KMS-11 (cell line): Measurements from ENCODE around the gene GPR17.

ENCODE experiments used
- H2AFZ ChIP-seq: fragments of 200-600 bp; sonication (generic); 2 replicates; pipeline ENCODE4 v1.6.1; 2016; ENCODE audit warnings: antibody characterized with exemption, mixed run types, low read depth
- H3K27ac ChIP-seq: fragments of 200-600 bp; sonication (generic); 2 replicates; pipeline ENCODE4 v1.6.1; 2016; ENCODE audit warnings: mild to moderate bottlenecking, mixed run types
- H3K27me3 ChIP-seq: fragments of 200-600 bp; sonication (generic); 2 replicates; pipeline ENCODE4 v1.6.1; 2017; ENCODE audit warnings: mild to moderate bottlenecking, low read depth, mixed run types, moderate library complexity; ENCODE audit not compliant: insufficient read depth
- H3K36me3 ChIP-seq: fragments of 200-600 bp; sonication (generic); 2 replicates; pipeline ENCODE4 v1.6.1; 2017; ENCODE audit warnings: mild to moderate bottlenecking, mixed run types; ENCODE audit not compliant: insufficient read depth
- H3K4me1 ChIP-seq: fragments of 200-600 bp; sonication (generic); 2 replicates; pipeline ENCODE4 v1.6.1; 2016; ENCODE audit warnings: mild to moderate bottlenecking, low read depth, mixed run types; ENCODE audit not compliant: poor library complexity, severe bottlenecking
- H3K4me2 ChIP-seq: fragments of 200-600 bp; sonication (generic); 2 replicates; pipeline ENCODE4 v1.7.0; 2016; ENCODE audit warnings: mild to moderate bottlenecking, mixed run types
- H3K4me3 ChIP-seq: fragments of 200-600 bp; sonication (generic); IDR thresholded peaks from 2 replicates; pipeline ENCODE4 v1.6.1; 2017; ENCODE audit warnings: low read depth, low read length, mixed read lengths; ENCODE audit not compliant: insufficient read depth
- H3K79me2 ChIP-seq: fragments of 200-600 bp; sonication (generic); 2 replicates; pipeline ENCODE4 v1.6.1; 2016; ENCODE audit warnings: low read depth, mixed run types; ENCODE audit not compliant: insufficient read depth
- H3K9ac ChIP-seq: fragments of 200-600 bp; sonication (generic); 2 replicates; pipeline ENCODE4 v1.6.1; 2016; ENCODE audit warnings: mild to moderate bottlenecking, mixed run types
- H4K20me1 ChIP-seq: fragments of 200-600 bp; sonication (generic); 2 replicates; pipeline ENCODE4 v1.6.1; 2016; ENCODE audit warnings: mild to moderate bottlenecking, mixed run types; ENCODE audit not compliant: insufficient read depth
- TF ChIP-seq, protein P1 (sequence below): fragments of 200-600 bp; sonication (generic); conservative IDR thresholded peaks from 2 replicates; pipeline ENCODE4 v1.6.1; 2017; ENCODE audit warnings: low read depth, mild to moderate bottlenecking, antibody characterized with exemption, low read length, moderate library complexity, mixed read lengths

GPR17 gene

DNA sequence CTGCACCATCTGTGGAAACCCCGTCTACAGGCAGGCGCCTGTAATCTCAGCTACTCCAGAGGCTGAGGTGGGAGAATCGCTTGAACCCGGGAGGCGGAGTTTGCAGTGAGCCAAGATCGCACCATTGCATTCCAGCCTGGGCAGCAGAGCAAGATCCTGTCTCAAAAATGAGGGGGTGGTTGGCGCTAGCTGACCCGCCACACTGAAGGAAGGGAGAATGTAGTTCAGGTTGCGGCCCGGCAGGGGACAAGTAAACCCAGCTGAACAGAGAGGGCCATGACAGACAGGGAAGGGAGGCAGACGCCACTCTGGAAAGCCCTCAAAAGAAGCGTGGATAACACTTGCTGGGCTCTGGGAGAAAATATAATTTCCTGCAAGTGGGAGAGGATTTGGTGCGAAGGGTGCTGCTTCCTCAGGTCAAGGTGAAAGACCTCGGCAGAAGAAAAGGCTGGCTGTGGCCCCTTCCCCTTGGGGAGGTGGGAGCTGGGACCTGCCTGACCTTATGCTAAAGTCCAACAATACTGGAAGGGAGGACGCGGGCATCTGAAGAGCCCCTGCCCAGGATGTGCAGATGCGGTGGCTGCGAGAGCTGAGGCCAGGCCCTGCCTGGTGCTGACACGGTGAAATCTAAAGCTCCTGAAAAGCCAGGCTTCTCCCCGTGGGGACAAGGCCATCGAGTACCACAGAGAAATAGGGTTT is 51.7 kb downstream of the GPR17 start:
- Histone ChIP-seq H3K27me3 (no peaks in the 10 kb centered on the region), H3K4me2 (no peak overlapping the region), H3K36me3 (no peaks in the 10 kb centered on the region), H3K4me1 (peaks cover 12% of the 10 kb centered on the region), H3K4me3 (no peak overlapping the region), H4K20me1 (no peaks in the 10 kb centered on the region), H3K9ac (no peak overlapping the region), H3K79me2 (peaks cover 3% of the 10 kb centered on the region; the same call in 1 of the 2 replicates), H3K27ac (no peak overlapping the region), H2AFZ (no peak overlapping the region)
- TF ChIP-seq, protein P1, sequence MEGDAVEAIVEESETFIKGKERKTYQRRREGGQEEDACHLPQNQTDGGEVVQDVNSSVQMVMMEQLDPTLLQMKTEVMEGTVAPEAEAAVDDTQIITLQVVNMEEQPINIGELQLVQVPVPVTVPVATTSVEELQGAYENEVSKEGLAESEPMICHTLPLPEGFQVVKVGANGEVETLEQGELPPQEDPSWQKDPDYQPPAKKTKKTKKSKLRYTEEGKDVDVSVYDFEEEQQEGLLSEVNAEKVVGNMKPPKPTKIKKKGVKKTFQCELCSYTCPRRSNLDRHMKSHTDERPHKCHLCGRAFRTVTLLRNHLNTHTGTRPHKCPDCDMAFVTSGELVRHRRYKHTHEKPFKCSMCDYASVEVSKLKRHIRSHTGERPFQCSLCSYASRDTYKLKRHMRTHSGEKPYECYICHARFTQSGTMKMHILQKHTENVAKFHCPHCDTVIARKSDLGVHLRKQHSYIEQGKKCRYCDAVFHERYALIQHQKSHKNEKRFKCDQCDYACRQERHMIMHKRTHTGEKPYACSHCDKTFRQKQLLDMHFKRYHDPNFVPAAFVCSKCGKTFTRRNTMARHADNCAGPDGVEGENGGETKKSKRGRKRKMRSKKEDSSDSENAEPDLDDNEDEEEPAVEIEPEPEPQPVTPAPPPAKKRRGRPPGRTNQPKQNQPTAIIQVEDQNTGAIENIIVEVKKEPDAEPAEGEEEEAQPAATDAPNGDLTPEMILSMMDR: no peak

DNA sequence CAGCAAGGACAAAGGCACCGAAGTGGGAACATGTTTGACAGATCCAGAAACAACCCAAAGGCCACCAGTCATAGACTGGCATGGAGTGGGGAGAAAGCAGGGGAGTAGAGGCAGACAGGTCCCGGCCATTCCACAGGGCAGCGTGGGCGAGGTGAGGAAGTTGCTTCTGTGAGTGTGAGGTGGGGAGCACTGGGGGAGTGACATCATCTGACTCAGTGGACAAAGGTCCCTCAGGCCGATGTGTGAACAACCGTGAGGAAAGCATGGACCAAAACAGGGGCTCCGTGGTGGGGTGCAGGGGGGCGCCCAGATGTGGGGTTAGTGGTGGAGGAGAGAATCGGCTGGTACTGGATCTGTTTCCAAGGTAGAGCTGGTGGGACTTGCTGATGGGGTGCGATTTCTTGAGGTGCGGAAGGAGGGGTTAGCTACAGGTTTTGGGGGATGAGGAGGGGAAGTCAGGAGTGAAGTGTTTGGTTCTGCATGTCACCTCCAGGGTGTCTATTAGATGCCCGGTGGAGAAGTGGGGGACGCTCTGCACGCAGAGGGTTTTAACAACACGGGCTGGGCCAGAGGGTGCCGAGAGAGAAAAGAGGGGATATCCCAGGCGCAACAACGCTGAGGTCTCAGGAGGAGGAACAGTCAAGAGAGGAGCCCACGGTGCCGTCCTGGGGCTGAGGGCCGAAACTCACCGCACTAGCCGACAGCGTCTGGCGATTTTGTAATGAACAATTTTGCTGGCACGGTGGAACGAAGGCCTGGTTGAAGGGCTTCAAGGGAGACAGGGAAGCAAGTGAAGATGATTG is 52.8 kb downstream of the GPR17 start:
- Histone ChIP-seq H3K4me2 (no peak overlapping the region), H3K4me1 (peaks cover 23% of the 10 kb centered on the region), H4K20me1 (no peaks in the 10 kb centered on the region), H3K27me3 (no peaks in the 10 kb centered on the region), H3K79me2 (peaks cover 14% of the 10 kb centered on the region; the same call in 1 of the 2 replicates), H3K36me3 (no peaks in the 10 kb centered on the region), H3K4me3 (no peak overlapping the region), H3K9ac (no peak overlapping the region), H2AFZ (no peak overlapping the region), H3K27ac (no peak overlapping the region)
- TF ChIP-seq, protein P1: no peak

DNA sequence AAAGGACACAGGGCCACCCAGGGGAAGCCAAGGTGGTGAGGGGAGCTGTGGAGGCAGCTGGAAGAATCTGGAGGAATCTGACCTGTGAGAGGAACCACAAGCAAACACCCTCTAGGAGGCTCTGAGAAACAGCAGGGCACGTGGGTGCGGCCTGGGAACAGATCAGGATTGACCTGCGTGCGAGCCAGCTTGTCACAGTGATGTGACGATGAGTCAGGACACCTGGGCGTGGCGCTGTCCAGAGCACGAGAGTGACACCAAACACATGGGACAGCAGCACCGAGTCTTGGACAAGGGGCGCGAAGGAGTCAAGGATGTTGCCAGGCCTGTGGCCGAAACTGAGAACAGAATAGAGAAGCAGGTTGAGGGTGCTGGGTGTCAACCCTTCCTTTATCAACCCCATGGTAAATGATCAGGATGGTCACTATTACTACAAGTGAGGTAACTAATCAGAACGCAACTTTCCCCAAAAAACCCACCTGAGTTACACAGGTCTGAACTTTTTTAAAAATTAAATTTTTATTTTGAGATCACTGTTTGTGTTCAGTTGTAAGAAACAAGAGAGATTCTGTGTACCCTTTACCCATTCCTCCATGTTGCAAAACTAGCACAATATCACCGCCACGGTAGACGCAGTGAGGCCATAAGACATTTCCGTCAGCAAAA is 54.7 kb downstream of the GPR17 start:
- Histone ChIP-seq H3K4me1 (peaks cover 42% of the 10 kb centered on the region), H3K4me2 (peak overlapping the region; percentile 88), H3K27me3 (no peaks in the 10 kb centered on the region), H2AFZ (peak overlapping the region; percentile 30; the same call in 1 of the 2 replicates), H3K79me2 (peaks cover 17% of the 10 kb centered on the region; the same call in 1 of the 2 replicates), H3K36me3 (no peaks in the 10 kb centered on the region), H4K20me1 (no peaks in the 10 kb centered on the region), H3K9ac (peak overlapping the region; percentile 87), H3K4me3 (peak overlapping the region; percentile 71), H3K27ac (peak overlapping the region; percentile 97)
- TF ChIP-seq, protein P1: peak; percentile 41

DNA sequence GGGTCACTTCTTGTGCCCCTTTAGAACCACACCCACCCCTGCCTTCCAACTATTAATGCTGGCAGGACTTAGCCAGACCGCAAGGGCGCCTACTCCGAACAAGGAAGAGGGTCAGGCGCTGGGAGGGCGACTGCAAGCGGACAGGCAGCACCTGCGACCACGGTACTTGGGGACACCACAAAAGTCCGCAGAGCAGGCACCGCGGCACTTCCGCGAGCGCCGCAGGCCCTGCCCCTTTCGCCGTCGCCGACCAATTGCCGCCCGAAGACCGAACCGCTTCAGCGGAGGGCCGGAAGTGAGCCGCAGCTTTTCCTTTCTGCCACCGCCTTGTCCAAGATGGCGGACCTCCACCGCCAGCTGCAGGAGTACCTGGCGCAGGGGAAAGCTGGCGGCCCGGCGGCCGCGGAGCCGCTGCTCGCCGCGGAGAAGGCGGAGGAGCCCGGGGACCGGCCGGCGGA is 55.3 kb downstream of the GPR17 start, which contains the start of gene SFT2D3:
TSS of gene SFT2D3 (plus strand) at position 305 of the 458 bp plus-strand sequence. CDS start at position 337, 32 bp downstream.
- TF ChIP-seq, protein P1: no peak
- peak within 1 kb of the TSS; percentile 87 for H3K9ac ChIP-seq
- H3K36me3 ChIP-seq: no peaks in the 10 kb centered on the region
- H3K27me3 ChIP-seq: no peaks in the 10 kb centered on the region
- peak within 1 kb of the TSS; percentile 71 for H3K4me3 ChIP-seq
- peaks cover 48% of the 10 kb centered on the region for H3K4me1 ChIP-seq
- H2AFZ ChIP-seq: peak within 1 kb of the TSS; percentile 30; the same call in 1 of the 2 replicates
- peaks cover 17% of the 10 kb centered on the region; the same call in 1 of the 2 replicates for H3K79me2 ChIP-seq
- no peaks in the 10 kb centered on the region for H4K20me1 ChIP-seq
- H3K27ac ChIP-seq: peak within 1 kb of the TSS; percentile 97
- peak within 1 kb of the TSS; percentile 88 for H3K4me2 ChIP-seq
